ENCODE results near the gene VIPR1.

DNA sequence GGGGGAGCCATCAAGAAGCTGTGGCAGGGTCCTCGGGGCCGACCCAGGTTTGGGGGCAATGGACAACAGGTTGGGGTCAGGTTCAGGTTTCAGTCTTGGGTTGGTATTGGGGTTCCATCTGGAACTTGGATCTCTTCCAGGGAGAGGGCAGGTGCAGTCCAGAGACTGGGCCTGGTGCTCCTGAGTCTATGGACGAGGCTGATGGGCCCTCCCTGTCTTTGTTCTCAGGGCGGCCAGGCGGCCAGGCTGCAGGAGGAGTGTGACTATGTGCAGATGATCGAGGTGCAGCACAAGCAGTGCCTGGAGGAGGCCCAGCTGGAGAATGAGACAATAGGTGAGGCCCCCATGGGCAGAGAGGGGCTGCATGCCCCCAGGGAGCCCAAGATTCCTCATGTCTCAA, 11.1 kb downstream of the VIPR1 start:
- TF ChIP-seq EZH2 (IDR thresholded peaks at IDR 0.05; ENCODE audit: insufficient read depth, poor library complexity, severe bottlenecking) (no peak), EZH2phosphoT487 (IDR thresholded peaks at IDR 0.05; ENCODE audit: insufficient read depth, low read depth) (no peak)

Measured in GM23248 (cell line).